ENCODE results near the gene MED13L. TPM values are rescaled to one million over a fixed set of nuclear protein-coding genes. Genes with fewer than 3 reads are reported as not detected.

MED13L gene
- polyA plus RNA-seq, 1 of the 3 experiments (the other 2 are of a cell fraction) = 17.1 TPM

DNA sequence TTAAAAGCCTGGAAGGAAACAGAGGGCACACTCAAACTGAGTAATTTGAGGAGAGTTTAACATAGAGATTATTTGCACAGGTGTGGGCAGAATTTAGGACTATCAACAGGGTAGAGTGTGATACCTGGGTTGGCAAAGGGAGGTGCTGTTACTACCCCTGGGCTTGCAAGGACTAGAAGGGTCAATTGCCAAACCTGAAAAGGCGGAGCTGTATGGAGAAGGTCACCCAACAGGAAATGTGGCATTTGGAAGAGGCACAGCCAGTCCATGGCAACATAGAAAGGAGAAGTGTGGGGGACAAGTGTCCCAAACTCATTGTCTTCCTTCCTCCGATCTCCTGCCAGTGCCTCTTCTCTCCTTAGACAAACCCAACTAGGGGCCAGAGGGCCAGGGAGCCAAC is 21.6 kb upstream of the MED13L start:
- TF ChIP-seq, protein P1, sequence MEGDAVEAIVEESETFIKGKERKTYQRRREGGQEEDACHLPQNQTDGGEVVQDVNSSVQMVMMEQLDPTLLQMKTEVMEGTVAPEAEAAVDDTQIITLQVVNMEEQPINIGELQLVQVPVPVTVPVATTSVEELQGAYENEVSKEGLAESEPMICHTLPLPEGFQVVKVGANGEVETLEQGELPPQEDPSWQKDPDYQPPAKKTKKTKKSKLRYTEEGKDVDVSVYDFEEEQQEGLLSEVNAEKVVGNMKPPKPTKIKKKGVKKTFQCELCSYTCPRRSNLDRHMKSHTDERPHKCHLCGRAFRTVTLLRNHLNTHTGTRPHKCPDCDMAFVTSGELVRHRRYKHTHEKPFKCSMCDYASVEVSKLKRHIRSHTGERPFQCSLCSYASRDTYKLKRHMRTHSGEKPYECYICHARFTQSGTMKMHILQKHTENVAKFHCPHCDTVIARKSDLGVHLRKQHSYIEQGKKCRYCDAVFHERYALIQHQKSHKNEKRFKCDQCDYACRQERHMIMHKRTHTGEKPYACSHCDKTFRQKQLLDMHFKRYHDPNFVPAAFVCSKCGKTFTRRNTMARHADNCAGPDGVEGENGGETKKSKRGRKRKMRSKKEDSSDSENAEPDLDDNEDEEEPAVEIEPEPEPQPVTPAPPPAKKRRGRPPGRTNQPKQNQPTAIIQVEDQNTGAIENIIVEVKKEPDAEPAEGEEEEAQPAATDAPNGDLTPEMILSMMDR (IDR thresholded peaks at IDR 0.05) = no peak
- TF ChIP-seq, protein P2, sequence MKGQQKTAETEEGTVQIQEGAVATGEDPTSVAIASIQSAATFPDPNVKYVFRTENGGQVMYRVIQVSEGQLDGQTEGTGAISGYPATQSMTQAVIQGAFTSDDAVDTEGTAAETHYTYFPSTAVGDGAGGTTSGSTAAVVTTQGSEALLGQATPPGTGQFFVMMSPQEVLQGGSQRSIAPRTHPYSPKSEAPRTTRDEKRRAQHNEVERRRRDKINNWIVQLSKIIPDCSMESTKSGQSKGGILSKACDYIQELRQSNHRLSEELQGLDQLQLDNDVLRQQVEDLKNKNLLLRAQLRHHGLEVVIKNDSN (IDR thresholded peaks at IDR 0.05; ENCODE audit: borderline replicate concordance, low read depth) = no peak
- TF ChIP-seq NRF1 (IDR thresholded peaks at IDR 0.05; ENCODE audit: low read depth, low read length) (no peak), SIN3A (IDR thresholded peaks at IDR 0.05; ENCODE audit: borderline replicate concordance, low read depth, low read length) (no peak), CHD2 (IDR thresholded peaks at IDR 0.05; ENCODE audit: low read length, partially characterized antibody) (no peak), YY1 (IDR thresholded peaks at IDR 0.05; ENCODE audit: low read depth) (no peak), TAF1 (IDR thresholded peaks at IDR 0.05; ENCODE audit: borderline replicate concordance, low read depth, low read length) (no peak), RCOR1 (IDR thresholded peaks at IDR 0.05; ENCODE audit: low read length) (no peak), EP300 (IDR thresholded peaks at IDR 0.05; ENCODE audit: borderline replicate concordance in 1 of 2, low read depth in 1 of 2, low read length in 1 of 2) (no peak), GABPA (IDR thresholded peaks at IDR 0.05; ENCODE audit: low read depth) (no peak), RAD21 (IDR thresholded peaks at IDR 0.05; ENCODE audit: low read length) (no peak), TEAD4 (IDR thresholded peaks at IDR 0.05; ENCODE audit: borderline replicate concordance, insufficient read depth) (no peak), RFX5 (IDR thresholded peaks at IDR 0.05; ENCODE audit: low read length) (no peak), MEF2A (IDR thresholded peaks at IDR 0.05; ENCODE audit: borderline replicate concordance, low read depth) (no peak), IRF3 (IDR thresholded peaks at IDR 0.05; ENCODE audit: low read depth, low read length) (no peak), NFIC (IDR thresholded peaks at IDR 0.05; ENCODE audit: borderline replicate concordance) (no peak), USF2 (IDR thresholded peaks at IDR 0.05; ENCODE audit: borderline replicate concordance, low read depth, low read length) (no peak), SMC3 (IDR thresholded peaks at IDR 0.05; ENCODE audit: low read depth, low read length) (no peak), PBX3 (IDR thresholded peaks at IDR 0.05) (no peak)
- TF ChIP-seq, protein P3, sequence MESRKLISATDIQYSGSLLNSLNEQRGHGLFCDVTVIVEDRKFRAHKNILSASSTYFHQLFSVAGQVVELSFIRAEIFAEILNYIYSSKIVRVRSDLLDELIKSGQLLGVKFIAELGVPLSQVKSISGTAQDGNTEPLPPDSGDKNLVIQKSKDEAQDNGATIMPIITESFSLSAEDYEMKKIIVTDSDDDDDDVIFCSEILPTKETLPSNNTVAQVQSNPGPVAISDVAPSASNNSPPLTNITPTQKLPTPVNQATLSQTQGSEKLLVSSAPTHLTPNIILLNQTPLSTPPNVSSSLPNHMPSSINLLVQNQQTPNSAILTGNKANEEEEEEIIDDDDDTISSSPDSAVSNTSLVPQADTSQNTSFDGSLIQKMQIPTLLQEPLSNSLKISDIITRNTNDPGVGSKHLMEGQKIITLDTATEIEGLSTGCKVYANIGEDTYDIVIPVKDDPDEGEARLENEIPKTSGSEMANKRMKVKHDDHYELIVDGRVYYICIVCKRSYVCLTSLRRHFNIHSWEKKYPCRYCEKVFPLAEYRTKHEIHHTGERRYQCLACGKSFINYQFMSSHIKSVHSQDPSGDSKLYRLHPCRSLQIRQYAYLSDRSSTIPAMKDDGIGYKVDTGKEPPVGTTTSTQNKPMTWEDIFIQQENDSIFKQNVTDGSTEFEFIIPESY (IDR thresholded peaks at IDR 0.05; ENCODE audit: borderline replicate concordance, low read depth) = no peak
- 100% methylated on average over 2 of the region's 2 CpGs for WGBS (ENCODE audit: low lambda C conversion rate)
- no peaks in the 10 kb centered on the region for H3K36me3 ChIP-seq (replicated peaks in 1 of 2; ENCODE audit: control insufficient read depth in 1 of 2, insufficient read depth in 2 of 2, low read length in 1 of 2)
- no peaks in the 10 kb centered on the region for H3K9me2 ChIP-seq
- no peaks in the 10 kb centered on the region for H3F3A ChIP-seq (replicated peaks; ENCODE audit: insufficient read depth)
- H2AFZ ChIP-seq (ENCODE audit: low read depth) = no peak overlapping the region
- ChIA-PET POLR2A (interaction anchor here (0.5 kb wide), 1 partner anchor 168 kb away, joined by 3 read pairs; no protein-coding TSS in a partner anchor), CTCF (interaction anchor here (1.3 kb wide), 1 partner anchor 21 kb away, joined by 3 read pairs; no protein-coding TSS in a partner anchor)
- H3K4me1 ChIP-seq (ENCODE audit: control insufficient read depth in 1 of 2, insufficient read depth in 2 of 2, low read depth in 1 of 2, low read length in 1 of 2) = no peaks in the 10 kb centered on the region; a peak in 1 of 4 replicates
- no peak overlapping the region for H3K4me2 ChIP-seq
- H3K27me3 ChIP-seq (ENCODE audit: insufficient read depth) = no peaks in the 10 kb centered on the region
- no peaks in the 10 kb centered on the region for H4K20me1 ChIP-seq (ENCODE audit: insufficient read depth)
- H3K9ac ChIP-seq = no peak overlapping the region
- H3K4me3 ChIP-seq (ENCODE audit: low read depth in 2 of 2, low read length in 1 of 2) = no peak overlapping the region
- no peak for DNase-seq
- H3K9me3 ChIP-seq = no peaks in the 10 kb centered on the region
- no peaks in the 10 kb centered on the region for H3K79me2 ChIP-seq (ENCODE audit: insufficient read depth)
- H3K27ac ChIP-seq (ENCODE audit: low read depth in 2 of 2, low read length in 1 of 2) = no peak overlapping the region

Data from SK-N-SH (cell line).